ENCODE measurements around the gene PTPRM.
A peak's percentile ranks its signal among the peaks of the same experiment; 100 is the strongest.

PTPRM gene

GRCh38 chr18:8326763-8327394, 759.8 kb downstream of the PTPRM start:
- DNase-seq (ENCODE audit: low spot score), result no peak

GRCh38 chr18:8328126-8328525, 761.0 kb downstream of the PTPRM start:
- DNase-seq (ENCODE audit: low spot score), result no peak

DNA sequence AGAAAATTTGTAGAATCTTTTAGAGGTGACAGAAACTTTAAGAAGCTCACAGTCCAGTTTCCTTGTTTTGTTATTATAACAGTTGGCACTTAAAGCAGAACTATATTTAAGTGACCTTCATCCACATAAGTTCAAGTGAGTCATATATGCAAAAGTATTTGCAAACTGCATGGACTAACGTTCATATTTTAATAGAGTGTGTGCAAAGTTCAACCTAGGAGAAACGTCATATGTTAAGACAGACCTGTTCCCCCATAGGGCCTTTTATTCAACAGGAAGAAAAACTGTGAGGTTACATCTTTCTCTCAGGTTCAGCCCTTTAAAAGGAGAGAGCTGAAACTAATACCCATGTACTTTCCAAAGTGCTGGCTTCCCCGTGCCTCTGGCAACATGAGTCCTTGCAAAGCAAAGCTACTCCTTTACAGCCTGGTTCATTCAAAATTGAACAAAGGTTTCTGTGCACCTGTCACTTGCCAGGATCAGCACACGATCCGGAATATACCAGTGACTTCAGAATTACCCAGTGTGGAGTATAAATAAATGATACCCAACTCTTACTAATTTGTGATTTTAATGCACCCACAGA, 762.2 kb downstream of the PTPRM start:
- DNase-seq (ENCODE audit: low spot score), result peak; percentile 17

GRCh38 chr18:8330575-8330974, 763.5 kb downstream of the PTPRM start:
- no peak for DNase-seq (ENCODE audit: low spot score)

DNA sequence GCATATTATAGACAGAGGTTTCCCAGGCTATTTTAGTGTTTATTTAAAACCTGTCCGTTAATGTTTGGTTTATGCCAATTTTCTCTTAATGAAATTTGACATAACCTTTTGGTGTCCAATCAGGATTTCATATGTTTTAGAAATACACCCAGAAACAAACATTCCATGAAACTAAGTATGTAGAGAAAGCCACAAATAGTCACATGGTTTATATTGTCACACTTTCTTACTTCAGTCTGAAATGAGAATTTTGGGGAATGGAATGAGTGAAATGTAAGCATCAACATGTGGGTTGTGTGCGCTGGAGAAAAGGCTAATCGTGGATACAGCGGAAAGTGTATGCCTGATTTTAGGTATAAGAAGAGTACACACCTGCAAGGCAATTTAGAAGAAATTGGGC, 765.2 kb downstream of the PTPRM start:
- DNase-seq (ENCODE audit: low spot score), result no peak

GRCh38 chr18:8333961-8334360, 766.8 kb downstream of the PTPRM start:
- no peak for DNase-seq (ENCODE audit: low spot score)

GRCh38 chr18:8337211-8337610, 770.1 kb downstream of the PTPRM start:
- DNase-seq (ENCODE audit: low spot score), result no peak

DNA sequence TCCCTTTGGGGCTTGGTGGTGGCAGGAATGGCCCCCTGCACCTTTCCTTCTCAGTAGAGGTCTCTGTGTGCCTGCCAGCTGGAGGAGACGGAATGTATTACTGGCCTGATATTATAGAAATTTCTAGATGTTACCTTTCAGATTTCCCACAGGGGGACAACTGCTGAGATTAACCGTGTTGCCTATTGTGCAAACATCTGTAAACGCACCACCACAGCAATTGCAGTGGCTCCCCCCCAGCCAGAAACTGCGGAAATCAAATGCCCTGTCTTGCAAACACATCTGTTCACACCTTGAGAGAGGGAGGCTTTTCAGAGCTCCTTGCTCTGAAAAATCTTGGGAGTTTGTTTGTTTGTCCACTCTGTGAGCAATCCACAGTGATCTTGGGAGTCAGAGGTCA, 772.1 kb downstream of the PTPRM start:
- DNase-seq (ENCODE audit: low spot score), result no peak

DNA sequence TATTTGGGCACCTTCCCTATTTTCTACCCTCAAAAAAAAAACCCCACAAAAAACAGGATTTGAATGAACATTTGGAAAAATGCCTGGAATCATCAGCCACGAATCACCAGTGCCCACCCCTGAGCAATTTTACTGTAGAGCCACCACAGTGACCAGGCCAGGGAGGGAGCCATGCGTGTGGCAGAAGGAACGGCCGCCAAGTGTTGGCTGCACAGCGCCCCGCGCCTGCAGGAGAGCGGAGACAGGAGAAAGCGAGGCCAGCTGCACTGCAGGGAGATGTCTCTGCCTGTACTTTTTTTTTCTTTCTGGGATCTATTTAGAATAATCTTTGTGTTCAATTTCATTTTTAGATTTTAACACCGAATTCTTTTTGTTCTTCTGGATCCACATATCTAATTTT, 772.8 kb downstream of the PTPRM start:
- no peak for DNase-seq (ENCODE audit: low spot score)

- DNase-seq (ENCODE audit: low spot score), result no peak
Measured at GRCh38 chr18:8341481-8342230, 774.5 kb downstream of the PTPRM start.

DNA sequence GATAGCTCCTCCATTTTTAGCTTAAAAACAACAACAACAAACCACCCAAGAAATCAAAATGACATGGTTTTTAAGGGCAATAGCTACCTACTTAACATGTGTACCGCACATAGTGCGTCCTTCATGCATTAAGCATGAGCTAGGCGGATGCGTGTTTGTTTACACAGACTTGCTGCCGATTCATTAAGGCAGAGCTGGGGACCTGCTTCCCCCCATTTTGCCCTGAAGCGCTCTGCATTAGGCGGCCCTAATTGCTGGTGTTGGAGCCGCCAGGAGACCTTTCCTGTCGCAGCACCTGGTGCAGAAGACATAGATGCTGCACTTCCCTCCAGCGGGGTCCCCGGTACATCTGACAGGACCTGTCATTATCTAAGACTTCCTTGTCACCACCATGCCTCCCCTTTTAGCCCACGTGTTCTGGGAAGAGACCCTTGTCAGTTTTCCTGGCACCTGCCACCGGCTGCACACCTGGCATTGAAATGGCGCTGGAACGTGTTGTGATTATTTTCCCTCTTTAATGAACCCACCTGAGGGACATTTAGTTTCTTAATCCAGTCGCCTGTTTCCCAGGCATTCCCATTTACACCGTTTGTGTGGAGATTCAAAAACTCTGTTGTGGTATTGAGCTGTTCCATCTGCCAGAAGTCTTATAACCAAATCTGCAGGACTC, 781.1 kb downstream of the PTPRM start:
- DNase-seq (ENCODE audit: low spot score), result no peak

GRCh38 chr18:8349608-8350323, 782.6 kb downstream of the PTPRM start:
- no peak for DNase-seq (ENCODE audit: low spot score)

- DNase-seq (ENCODE audit: low spot score), result no peak
Measured at GRCh38 chr18:8350628-8351027, 783.5 kb downstream of the PTPRM start.

DNA sequence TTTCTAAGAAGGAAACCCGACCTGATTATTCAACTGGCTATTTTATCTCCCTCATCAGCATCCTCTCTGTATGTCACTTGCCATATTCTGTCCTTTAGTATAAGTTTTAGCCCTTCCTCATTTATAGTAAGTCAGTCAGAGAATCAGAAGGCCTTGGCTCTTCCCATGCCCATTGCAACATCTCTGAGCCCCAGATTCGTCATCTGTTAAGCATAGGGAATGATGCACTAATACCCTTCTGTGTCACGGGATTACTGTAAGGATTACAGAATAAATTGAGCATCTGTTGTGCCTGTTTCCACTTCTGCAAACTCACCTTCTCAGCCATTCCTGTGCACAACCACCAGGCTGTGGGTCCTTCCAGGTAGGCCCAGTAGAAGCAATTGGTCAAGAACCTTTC, 784.0 kb downstream of the PTPRM start:
- no peak for DNase-seq (ENCODE audit: low spot score)

DNA sequence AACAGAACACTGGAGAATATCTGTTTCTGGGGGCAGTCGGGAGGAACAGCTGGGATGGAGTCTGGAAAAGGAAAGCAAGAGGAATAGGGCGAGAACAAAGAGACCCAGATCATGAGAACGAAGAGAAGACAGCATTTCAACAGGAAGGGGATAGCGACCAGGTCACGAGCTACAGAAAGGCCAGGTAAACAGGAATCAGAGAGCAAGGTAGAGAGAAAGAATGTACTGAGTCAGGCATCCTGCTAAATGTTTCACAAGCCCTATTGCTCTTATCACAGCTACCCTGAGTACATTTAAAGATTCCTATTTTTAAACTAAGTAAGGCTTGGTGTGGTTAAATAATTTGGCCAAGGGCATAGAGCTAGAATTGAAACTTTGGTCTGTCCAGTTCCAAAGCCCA, 787.2 kb downstream of the PTPRM start:
- no peak for DNase-seq (ENCODE audit: low spot score)

DNA sequence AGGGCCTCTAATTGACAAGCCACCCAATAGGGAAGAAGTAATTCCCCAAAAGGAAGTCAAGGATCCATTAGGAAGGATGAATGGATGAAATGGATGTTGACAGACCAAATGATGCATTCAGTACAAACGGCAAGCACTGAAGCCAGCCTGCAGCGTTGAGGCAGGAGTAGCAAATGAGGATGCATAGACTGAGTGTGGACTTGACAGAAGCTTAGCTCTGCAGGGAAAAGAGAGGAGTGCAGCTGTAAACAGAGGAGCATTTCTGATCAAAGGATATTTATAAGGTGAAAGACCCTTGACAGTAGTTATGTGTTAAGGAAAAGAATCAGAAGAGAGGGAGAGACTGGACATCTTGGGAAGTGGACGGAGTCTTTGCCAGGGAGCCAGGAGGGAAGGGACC, 788.9 kb downstream of the PTPRM start:
- DNase-seq (ENCODE audit: low spot score), result no peak

GRCh38 chr18:8357320-8357719, 790.2 kb downstream of the PTPRM start:
- no peak for DNase-seq (ENCODE audit: low spot score)

DNA sequence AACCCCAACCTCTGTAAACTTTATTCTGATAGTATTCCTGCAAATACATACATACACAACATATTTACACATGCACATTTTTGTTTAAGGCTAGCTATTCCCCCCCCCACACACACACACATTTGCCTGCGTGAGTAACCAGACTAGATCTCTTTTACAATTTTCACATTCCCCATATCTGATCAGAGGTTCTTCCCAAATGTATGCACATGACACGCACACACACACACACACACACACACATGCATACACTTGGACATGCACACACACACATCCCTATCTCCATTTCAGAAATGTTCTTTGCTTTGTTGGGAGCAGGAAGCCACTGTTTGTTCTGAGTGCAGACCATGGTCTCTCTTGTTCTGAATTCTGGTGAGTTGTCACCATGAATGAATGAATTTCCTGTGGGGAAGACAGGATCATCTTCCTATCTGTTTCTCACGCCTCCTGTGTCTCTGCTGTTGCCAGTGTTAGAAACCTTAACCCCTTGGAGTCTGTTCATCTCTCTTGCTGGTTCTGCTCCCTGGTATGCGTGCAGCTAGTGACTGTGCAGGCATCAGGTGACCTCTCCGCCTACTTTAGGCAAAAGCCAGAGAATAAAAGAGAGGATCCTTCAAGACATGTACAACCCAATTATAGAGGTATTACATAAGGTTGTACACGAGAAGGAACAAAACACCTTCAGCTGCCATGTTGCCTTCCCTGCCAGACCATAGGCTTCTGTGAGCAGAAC, 791.1 kb downstream of the PTPRM start:
- no peak for DNase-seq (ENCODE audit: low spot score)

GRCh38 chr18:8359076-8359475, 792.0 kb downstream of the PTPRM start:
- DNase-seq (ENCODE audit: low spot score), result peak; percentile 16

- no peak for DNase-seq (ENCODE audit: low spot score)
Measured at GRCh38 chr18:8359481-8359880, 792.4 kb downstream of the PTPRM start.

DNA sequence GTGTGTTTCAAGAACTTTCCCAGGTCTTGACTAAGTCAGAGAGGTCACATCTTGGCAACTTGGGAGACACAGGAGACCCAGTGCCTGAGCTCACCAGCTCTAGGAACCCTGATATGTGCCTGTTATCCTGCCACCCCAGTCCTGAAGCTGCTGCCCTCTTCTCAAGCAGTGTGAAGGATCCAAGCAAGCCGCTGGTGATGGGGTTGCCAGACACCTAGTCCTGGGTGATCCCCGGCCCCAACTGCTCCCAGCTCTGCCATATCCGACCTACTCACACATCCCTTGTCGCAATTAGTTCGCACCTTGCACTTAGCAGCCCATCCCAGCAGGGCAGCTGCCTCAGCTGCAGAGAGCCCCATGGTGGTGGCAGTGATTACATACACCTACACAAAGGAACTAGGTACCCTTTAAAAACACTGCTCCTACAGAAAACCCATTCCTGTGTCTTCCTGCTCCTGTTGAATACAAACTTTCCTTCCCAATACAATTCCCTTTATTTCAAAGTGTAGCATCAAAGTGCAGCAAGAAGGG, 794.9 kb downstream of the PTPRM start:
- no peak for DNase-seq (ENCODE audit: low spot score)
